ENCODE data around the gene DRGX.

The DRGX gene

GRCh38 chr10:49417311-49418052 lies 21.6 kb upstream of the DRGX start:
- Histone ChIP-seq H2AFZ (ENCODE audit: insufficient read depth, low read length, poor library complexity) (no peak overlapping the region), H3K4ac (ENCODE audit: low read depth, low read length) (peak overlapping the region; percentile 35), H2AK5ac (ENCODE audit: low read length) (peak overlapping the region; percentile 78), H3K79me1 (ENCODE audit: low read length) (peaks cover 18% of the 10 kb centered on the region), H3K23ac (ENCODE audit: low read length) (no peak overlapping the region), H3K18ac (ENCODE audit: low read length) (peak overlapping the region; percentile 65), H3K9me3 (ENCODE audit: insufficient read depth, low read depth, low read length) (peaks cover 3% of the 10 kb centered on the region), H3K27ac (ENCODE audit: low read depth, low read length) (no peak overlapping the region), H4K91ac (ENCODE audit: low read depth, low read length) (peak overlapping the region; percentile 31), H3K27me3 (ENCODE audit: insufficient read depth, low read length) (no peaks in the 10 kb centered on the region), H3K14ac (ENCODE audit: low read length) (peak overlapping the region; percentile 63), H3K79me2 (ENCODE audit: control insufficient read depth, insufficient read depth, low read length, poor library complexity) (peaks cover 2% of the 10 kb centered on the region), H2BK120ac (ENCODE audit: insufficient read depth, low read length, poor library complexity) (peak overlapping the region; percentile 91), H3K4me2 (ENCODE audit: low read length) (no peak overlapping the region), H4K12ac (ENCODE audit: low read depth, low read length) (no peak overlapping the region), H3K4me1 (ENCODE audit: control insufficient read depth in 1 of 2, insufficient read depth in 2 of 2, low read length in 2 of 2) (peaks cover 17 to 24% of the 10 kb centered on the region in 2 experiments), H3K9ac (ENCODE audit: low read length) (no peak overlapping the region), H3K4me3 (ENCODE audit: low read depth, low read length) (no peak overlapping the region), H4K8ac (ENCODE audit: low read depth, low read length) (peak overlapping the region; percentile 33), H2BK5ac (ENCODE audit: low read depth, low read length, poor library complexity) (peak overlapping the region; percentile 47), H3K36me3 (ENCODE audit: control insufficient read depth in 1 of 2, insufficient read depth in 2 of 2, low read length in 2 of 2) (no peaks in the 10 kb centered on the region), H2BK12ac (ENCODE audit: low read length) (peak overlapping the region; percentile 97)
- WGBS (ENCODE audit: extremely low coverage, insufficient coverage, insufficient read length), result no CpG with 5 or more reads among the region's 29 CpGs
- DNase-seq, result peak; percentile 3 to 38

GRCh38 chr10:49415846-49416245 lies 20.0 kb upstream of the DRGX start:
- Histone ChIP-seq H2BK12ac (ENCODE audit: low read length) (peak overlapping the region; percentile 24), H3K14ac (ENCODE audit: low read length) (peak overlapping the region; percentile 54), H3K36me3 (ENCODE audit: control insufficient read depth in 1 of 2, insufficient read depth in 2 of 2, low read length in 2 of 2) (no peaks in the 10 kb centered on the region), H2BK120ac (ENCODE audit: insufficient read depth, low read length, poor library complexity) (no peak overlapping the region), H4K12ac (ENCODE audit: low read depth, low read length) (no peak overlapping the region), H3K9me3 (ENCODE audit: insufficient read depth, low read depth, low read length) (peaks cover 4% of the 10 kb centered on the region), H3K4me2 (ENCODE audit: low read length) (no peak overlapping the region), H3K4me1 (ENCODE audit: control insufficient read depth in 1 of 2, insufficient read depth in 2 of 2, low read length in 2 of 2) (peaks cover 17 to 24% of the 10 kb centered on the region in 2 experiments), H3K23ac (ENCODE audit: low read length) (no peak overlapping the region), H3K27ac (ENCODE audit: low read depth, low read length) (no peak overlapping the region), H4K91ac (ENCODE audit: low read depth, low read length) (peak overlapping the region; percentile 32), H3K9ac (ENCODE audit: low read length) (no peak overlapping the region), H3K4ac (ENCODE audit: low read depth, low read length) (no peak overlapping the region), H2AFZ (ENCODE audit: insufficient read depth, low read length, poor library complexity) (no peak overlapping the region), H3K79me2 (ENCODE audit: control insufficient read depth, insufficient read depth, low read length, poor library complexity) (peaks cover 2% of the 10 kb centered on the region), H2AK5ac (ENCODE audit: low read length) (no peak overlapping the region), H4K8ac (ENCODE audit: low read depth, low read length) (no peak overlapping the region), H3K4me3 (ENCODE audit: low read depth, low read length) (no peak overlapping the region), H2BK5ac (ENCODE audit: low read depth, low read length, poor library complexity) (no peak overlapping the region), H3K18ac (ENCODE audit: low read length) (no peak overlapping the region), H3K79me1 (ENCODE audit: low read length) (peaks cover 18% of the 10 kb centered on the region), H3K27me3 (ENCODE audit: insufficient read depth, low read length) (no peaks in the 10 kb centered on the region)
- no CpG with 5 or more reads among the region's 2 CpGs for WGBS (ENCODE audit: extremely low coverage, insufficient coverage, insufficient read length)
- DNase-seq, result no peak

- peaks cover 17 to 24% of the 10 kb centered on the region in 2 experiments for H3K4me1 ChIP-seq (ENCODE audit: control insufficient read depth in 1 of 2, insufficient read depth in 2 of 2, low read length in 2 of 2)
- no peak overlapping the region for H4K91ac ChIP-seq (ENCODE audit: low read depth, low read length)
- H2BK12ac ChIP-seq (ENCODE audit: low read length), result no peak overlapping the region
- no CpG with 5 or more reads among the region's 7 CpGs for WGBS (ENCODE audit: extremely low coverage, insufficient coverage, insufficient read length)
- no peak overlapping the region for H3K9ac ChIP-seq (ENCODE audit: low read length)
- H3K4ac ChIP-seq (ENCODE audit: low read depth, low read length), result no peak overlapping the region
- no peak overlapping the region for H3K4me2 ChIP-seq (ENCODE audit: low read length)
- H3K79me1 ChIP-seq (ENCODE audit: low read length), result peaks cover 18% of the 10 kb centered on the region
- DNase-seq, result no peak
- peaks cover 4% of the 10 kb centered on the region for H3K9me3 ChIP-seq (ENCODE audit: insufficient read depth, low read depth, low read length)
- H3K79me2 ChIP-seq (ENCODE audit: control insufficient read depth, insufficient read depth, low read length, poor library complexity), result peaks cover 2% of the 10 kb centered on the region
- no peak overlapping the region for H2AFZ ChIP-seq (ENCODE audit: insufficient read depth, low read length, poor library complexity)
- H3K14ac ChIP-seq (ENCODE audit: low read length), result no peak overlapping the region
- no peak overlapping the region for H3K23ac ChIP-seq (ENCODE audit: low read length)
- no peak overlapping the region for H4K8ac ChIP-seq (ENCODE audit: low read depth, low read length)
- H2AK5ac ChIP-seq (ENCODE audit: low read length), result no peak overlapping the region
- no peak overlapping the region for H2BK5ac ChIP-seq (ENCODE audit: low read depth, low read length, poor library complexity)
- H3K27ac ChIP-seq (ENCODE audit: low read depth, low read length), result no peak overlapping the region
- H3K36me3 ChIP-seq (ENCODE audit: control insufficient read depth in 1 of 2, insufficient read depth in 2 of 2, low read length in 2 of 2), result no peaks in the 10 kb centered on the region
- H3K18ac ChIP-seq (ENCODE audit: low read length), result no peak overlapping the region
- no peak overlapping the region for H4K12ac ChIP-seq (ENCODE audit: low read depth, low read length)
- H2BK120ac ChIP-seq (ENCODE audit: insufficient read depth, low read length, poor library complexity), result no peak overlapping the region
- no peaks in the 10 kb centered on the region for H3K27me3 ChIP-seq (ENCODE audit: insufficient read depth, low read length)
- no peak overlapping the region for H3K4me3 ChIP-seq (ENCODE audit: low read depth, low read length)
Measured at GRCh38 chr10:49415109-49415508, 19.2 kb upstream of the DRGX start.

DNA sequence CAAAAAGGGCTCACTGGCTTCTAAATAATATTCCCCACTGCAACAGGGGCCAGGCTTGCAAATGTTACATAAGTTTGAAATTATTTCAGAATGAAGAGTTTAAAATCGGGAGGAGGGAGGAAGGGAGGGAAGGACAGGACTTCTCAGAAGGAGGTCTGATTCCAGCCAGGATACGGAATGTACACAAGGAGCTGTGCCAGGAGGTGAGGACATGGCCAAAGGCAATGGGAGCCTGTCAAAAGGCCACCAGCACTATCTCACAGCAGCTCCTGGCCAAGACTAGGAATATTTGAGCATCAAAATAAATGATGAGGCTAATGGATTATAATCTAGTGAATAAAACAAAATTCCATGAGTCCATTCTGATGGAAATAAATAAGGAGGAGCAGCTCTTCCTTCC lies 18.6 kb upstream of the DRGX start:
- no CpG with 5 or more reads among the region's 2 CpGs for WGBS (ENCODE audit: extremely low coverage, insufficient coverage, insufficient read length)
- no peak overlapping the region for H2AFZ ChIP-seq (ENCODE audit: insufficient read depth, low read length, poor library complexity)
- H2AK5ac ChIP-seq (ENCODE audit: low read length), result no peak overlapping the region
- no peak for DNase-seq
- H4K8ac ChIP-seq (ENCODE audit: low read depth, low read length), result no peak overlapping the region
- H3K9ac ChIP-seq (ENCODE audit: low read length), result no peak overlapping the region
- no peak overlapping the region for H3K23ac ChIP-seq (ENCODE audit: low read length)
- H3K4me3 ChIP-seq (ENCODE audit: low read depth, low read length), result no peak overlapping the region
- H4K12ac ChIP-seq (ENCODE audit: low read depth, low read length), result no peak overlapping the region
- H2BK120ac ChIP-seq (ENCODE audit: insufficient read depth, low read length, poor library complexity), result no peak overlapping the region
- H3K4me2 ChIP-seq (ENCODE audit: low read length), result no peak overlapping the region
- no peaks in the 10 kb centered on the region for H3K27me3 ChIP-seq (ENCODE audit: insufficient read depth, low read length)
- no peaks in the 10 kb centered on the region for H3K36me3 ChIP-seq (ENCODE audit: control insufficient read depth in 1 of 2, insufficient read depth in 2 of 2, low read length in 2 of 2)
- no peak overlapping the region for H3K4ac ChIP-seq (ENCODE audit: low read depth, low read length)
- peaks cover 2% of the 10 kb centered on the region for H3K79me2 ChIP-seq (ENCODE audit: control insufficient read depth, insufficient read depth, low read length, poor library complexity)
- H3K18ac ChIP-seq (ENCODE audit: low read length), result no peak overlapping the region
- H3K27ac ChIP-seq (ENCODE audit: low read depth, low read length), result no peak overlapping the region
- no peak overlapping the region for H4K91ac ChIP-seq (ENCODE audit: low read depth, low read length)
- H2BK12ac ChIP-seq (ENCODE audit: low read length), result no peak overlapping the region
- peaks cover 17 to 24% of the 10 kb centered on the region in 2 experiments for H3K4me1 ChIP-seq (ENCODE audit: control insufficient read depth in 1 of 2, insufficient read depth in 2 of 2, low read length in 2 of 2)
- H3K9me3 ChIP-seq (ENCODE audit: insufficient read depth, low read depth, low read length), result peaks cover 4% of the 10 kb centered on the region
- peaks cover 18% of the 10 kb centered on the region for H3K79me1 ChIP-seq (ENCODE audit: low read length)
- no peak overlapping the region for H3K14ac ChIP-seq (ENCODE audit: low read length)
- no peak overlapping the region for H2BK5ac ChIP-seq (ENCODE audit: low read depth, low read length, poor library complexity)
